Stimulated activated CD4-positive, alpha-beta T cell treated with anti-CD3 and anti-CD28 coated beads, Interleukin-15, amount 100 ng/mL, for 48 hours (primary cell): Measurements from ENCODE around the gene NEU3.
"Not testable (repeated sequence)": the region's sequence is repeated elsewhere in the genome, so short reads cannot be mapped to it uniquely, and the experiment has no call there.

Experiments used
- DNase-seq, 2 donors: peaks; one replicate each; pipeline ENCODE4 v3.0.0-alpha.2; 2020; ENCODE audit warnings: low read depth in 2 of 2

NEU3 gene

GRCh38 chr11:74988541-74989259 lies at the start of gene NEU3:
Gene NEU3 (plus strand): TSS chr11:74988933. CDS start chr11:74989061, 128 bp downstream.
- DNase-seq, result peak; percentile 73 to 81

- no peak for DNase-seq
Measured at GRCh38 chr11:74941492-74941891, 47.2 kb upstream of the NEU3 start.

- DNase-seq, result no peak
Measured at GRCh38 chr11:74942073-74942759, 46.5 kb upstream of the NEU3 start.

GRCh38 chr11:74948546-74948897 lies 40.2 kb upstream of the NEU3 start:
- DNase-seq, result no peak

- peak; percentile 97 to 99 for DNase-seq
Measured at GRCh38 chr11:74948898-74949752, 39.6 kb upstream of the NEU3 start, which contains the start of the genes SPCS2 and XRRA1. Gene SPCS2 (plus strand): TSS chr11:74949266. CDS start chr11:74949286, 20 bp downstream. Gene XRRA1 (minus strand): TSS chr11:74949091. CDS start chr11:74940878, 8,213 bp downstream.

GRCh38 chr11:74949753-74950137 lies 39.0 kb upstream of the NEU3 start:
- DNase-seq, result no peak

GRCh38 chr11:74950374-74950969 lies 38.3 kb upstream of the NEU3 start:
- DNase-seq, result no peak

GRCh38 chr11:74951226-74951625 lies 37.5 kb upstream of the NEU3 start:
- DNase-seq, result no peak

GRCh38 chr11:74952752-74953151 lies 36.0 kb upstream of the NEU3 start:
- no peak for DNase-seq

- no peak for DNase-seq
Measured at GRCh38 chr11:74953451-74953850, 35.3 kb upstream of the NEU3 start.

GRCh38 chr11:74954199-74954598 lies 34.5 kb upstream of the NEU3 start:
- no peak for DNase-seq

- DNase-seq, result no peak
Measured at GRCh38 chr11:74956397-74957015, 32.2 kb upstream of the NEU3 start.

GRCh38 chr11:74957937-74958629 lies 30.6 kb upstream of the NEU3 start:
- no peak for DNase-seq

GRCh38 chr11:74960128-74960527 lies 28.6 kb upstream of the NEU3 start:
- DNase-seq, result not testable (repeated sequence)

- no peak for DNase-seq
Measured at GRCh38 chr11:74966651-74967050, 22.1 kb upstream of the NEU3 start.

- DNase-seq, result no peak
Measured at GRCh38 chr11:74970852-74971395, 17.8 kb upstream of the NEU3 start.

- no peak for DNase-seq
Measured at GRCh38 chr11:74971424-74971823, 17.3 kb upstream of the NEU3 start.

GRCh38 chr11:74978041-74978440 lies 10.7 kb upstream of the NEU3 start:
- no peak for DNase-seq

GRCh38 chr11:74980634-74981033 lies 8.1 kb upstream of the NEU3 start:
- DNase-seq, result no peak

GRCh38 chr11:74981888-74982287 lies 6.8 kb upstream of the NEU3 start:
- DNase-seq, result no peak

- DNase-seq, result no peak
Measured at GRCh38 chr11:74984070-74984469, 4.7 kb upstream of the NEU3 start.
